ENCODE data around the gene HOMER3. TPM values are rescaled to one million over a fixed set of nuclear protein-coding genes. Genes with fewer than 3 reads are reported as not detected.
A peak's percentile ranks its signal among the peaks of the same experiment; 100 is the strongest.

The HOMER3 gene
- total RNA-seq, 1 donor from 2014 or later = 9.9 TPM

DNA sequence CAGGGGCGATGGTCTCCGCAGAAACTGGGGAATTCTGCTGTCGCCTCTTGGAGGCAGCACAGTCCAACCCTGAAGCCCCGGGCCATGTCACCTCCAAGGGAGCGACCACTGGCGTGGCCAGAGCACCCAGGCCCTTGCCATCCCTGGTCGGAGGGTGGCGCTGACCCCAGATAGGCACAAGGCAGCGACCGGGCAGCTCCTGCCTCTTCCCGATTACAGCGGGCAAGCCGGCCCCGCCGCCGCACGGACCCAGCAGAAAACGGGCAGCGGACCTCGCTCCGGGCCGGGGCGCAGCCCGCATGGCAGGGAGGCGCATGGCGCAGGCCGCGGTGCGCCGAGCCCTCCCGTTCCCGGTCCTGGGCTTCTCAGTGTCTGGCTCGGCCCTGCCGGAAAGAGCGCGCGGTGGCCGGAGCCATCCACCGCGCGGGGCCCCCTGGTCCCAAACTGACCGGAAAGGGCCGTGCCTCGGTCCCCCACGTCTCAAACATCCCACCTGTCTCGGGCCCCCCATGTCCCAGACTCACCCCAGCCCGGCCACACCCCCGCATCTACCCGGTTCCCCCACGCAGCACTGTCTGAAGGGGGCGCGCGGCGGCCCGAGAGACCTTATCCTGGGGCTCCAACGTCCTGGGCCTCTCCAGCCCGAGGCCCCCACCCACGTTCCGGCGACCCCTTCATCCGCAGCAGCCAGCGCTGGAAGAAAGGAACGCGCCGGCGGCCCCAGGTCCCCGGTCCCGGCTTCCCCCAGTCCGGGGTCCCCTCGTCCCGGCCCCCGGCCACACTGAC is 45.8 kb downstream of the HOMER3 start:
- DNase-seq (peak; percentile 62), ATAC-seq (ENCODE audit: poor library complexity) (peak; percentile 45)
- intact Hi-C loops (cut with DNase I) = no loop called here

DNA sequence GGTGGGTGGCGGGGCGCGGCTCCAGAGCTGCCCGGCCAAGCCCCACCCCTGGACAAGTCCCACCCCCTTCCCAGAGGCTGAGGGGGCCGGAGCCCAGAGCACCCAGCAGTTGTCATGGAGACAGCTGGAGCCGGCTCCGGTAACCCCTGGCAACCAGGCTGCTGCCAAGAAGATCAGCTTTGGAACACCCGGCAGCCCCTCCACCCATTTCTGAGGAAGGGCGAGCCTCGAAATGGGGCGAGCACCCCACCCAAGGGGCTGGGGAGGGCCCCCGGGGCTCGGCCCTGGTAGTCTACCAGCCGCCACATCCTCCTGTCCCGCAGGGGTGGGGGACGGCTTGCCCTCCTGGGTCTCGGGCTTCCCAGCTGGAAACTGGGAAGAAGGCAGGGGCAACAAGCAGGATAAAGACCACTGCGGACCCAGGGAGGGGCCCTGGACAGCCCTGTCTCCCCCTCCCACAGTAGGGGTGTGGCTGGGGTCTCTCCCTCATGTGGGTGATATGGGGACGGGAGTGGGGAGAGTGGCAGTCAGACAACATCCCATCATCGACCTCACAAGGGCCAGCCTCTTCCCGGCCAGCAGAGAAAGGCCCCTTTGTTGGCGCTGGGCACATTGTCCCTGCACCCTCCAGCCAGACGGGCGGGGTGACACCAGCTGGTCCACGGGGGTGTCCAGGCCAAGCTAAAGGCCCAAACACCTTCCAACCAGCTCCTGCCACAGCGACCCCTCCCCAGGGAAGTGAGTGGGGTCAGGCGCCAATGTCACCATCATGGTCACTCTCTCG is 46.6 kb downstream of the HOMER3 start:
- intact Hi-C loops (cut with DNase I) = no loop called here
- DNase-seq = peak; percentile 49
- peak; percentile 18 for ATAC-seq (ENCODE audit: poor library complexity)

DNA sequence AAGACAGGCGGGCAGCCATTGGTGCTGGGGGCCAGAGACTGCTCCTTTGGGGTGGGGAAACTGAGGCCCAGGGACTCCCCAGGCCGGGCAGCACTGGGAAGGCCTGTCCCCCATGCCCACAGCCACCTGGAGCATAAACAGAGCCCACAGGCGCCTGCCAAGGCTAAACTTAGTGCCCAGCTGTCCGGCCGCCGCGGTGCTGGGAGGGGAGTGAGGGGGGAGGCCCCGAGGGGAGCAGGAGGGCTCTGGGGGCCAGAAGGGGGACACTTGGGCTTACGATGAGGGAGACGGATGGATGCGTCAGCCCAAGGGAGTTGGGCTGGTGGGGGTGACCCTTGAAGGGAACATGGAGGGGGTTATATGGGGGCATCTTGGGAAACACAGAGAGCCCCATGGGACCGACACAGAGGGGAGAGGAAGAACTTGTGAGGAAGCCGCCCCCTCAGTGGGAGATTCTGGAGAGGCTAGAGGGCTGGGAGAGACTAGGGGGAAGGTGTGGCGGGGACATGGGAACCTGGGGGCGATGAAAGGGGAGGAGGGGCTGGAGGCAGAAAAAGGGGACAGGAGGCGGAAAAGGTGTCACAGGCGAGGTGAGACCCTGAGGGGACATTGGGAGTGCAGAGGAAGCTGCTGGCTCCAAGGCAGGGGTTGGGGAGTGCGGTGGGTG is 47.3 kb downstream of the HOMER3 start:
- no peak for ATAC-seq (ENCODE audit: poor library complexity)
- no peak for DNase-seq
- intact Hi-C loops (cut with DNase I) = no loop called here

DNA sequence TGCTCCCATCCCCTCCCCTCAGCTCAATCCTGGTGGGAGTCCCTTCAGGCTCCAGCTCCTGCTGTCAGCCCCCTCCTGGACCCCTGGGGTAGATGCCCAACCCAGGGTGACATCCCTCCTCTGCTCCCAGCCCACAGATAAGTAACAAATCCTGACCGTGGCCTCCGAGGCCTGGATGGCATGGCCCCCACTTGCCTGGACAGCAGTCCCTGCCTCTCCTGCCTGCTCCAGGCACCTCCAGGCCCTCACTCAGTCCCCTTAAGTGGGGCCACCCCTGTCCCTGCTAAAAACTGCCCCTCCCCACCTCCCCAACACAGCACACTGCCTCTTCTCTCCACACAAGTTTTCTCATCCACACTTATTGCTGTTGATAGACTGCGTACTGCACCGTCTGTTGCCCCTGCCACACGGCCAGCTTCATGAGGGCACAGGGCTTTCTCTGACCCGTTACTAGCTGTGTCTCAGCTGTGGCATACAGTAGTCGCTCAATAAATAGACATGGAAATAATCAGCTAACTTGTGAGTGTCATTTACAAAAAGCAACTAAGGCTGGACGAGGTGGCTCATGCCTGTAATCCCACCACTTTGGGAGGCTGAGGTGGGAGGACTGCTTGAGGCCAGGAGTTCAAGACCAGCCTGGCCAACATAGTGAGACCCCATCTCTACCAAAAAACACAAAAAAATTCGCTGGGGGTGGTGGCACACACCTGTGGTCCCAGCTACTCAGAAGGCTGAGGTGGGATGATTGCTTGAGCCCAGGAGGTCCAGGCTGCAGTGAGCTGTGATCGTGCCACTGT is 50.9 kb downstream of the HOMER3 start:
- ATAC-seq (ENCODE audit: poor library complexity) = no peak
- no peak for DNase-seq
- intact Hi-C loops (cut with DNase I) = no loop called here

DNA sequence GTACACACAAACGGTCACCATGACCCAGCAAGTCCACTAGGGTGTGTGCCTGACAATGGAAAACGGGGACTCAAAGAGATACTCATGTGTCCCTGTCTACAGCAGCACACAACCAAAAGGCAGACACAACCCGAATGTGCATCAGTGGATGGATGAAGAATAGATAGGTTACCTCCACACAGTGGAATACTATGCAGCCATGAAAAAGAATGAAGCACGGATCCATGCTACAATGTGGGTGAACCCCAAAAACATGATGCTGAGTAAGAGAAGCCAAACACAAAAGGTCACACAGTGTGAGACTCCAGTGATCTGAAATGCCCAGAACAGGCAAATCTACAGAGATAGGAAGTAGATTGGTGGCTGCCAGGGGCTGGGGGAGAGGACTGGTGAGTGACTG is 54.0 kb downstream of the HOMER3 start:
- intact Hi-C loops (cut with DNase I) = no loop called here
- no peak for DNase-seq
- no peak for ATAC-seq (ENCODE audit: poor library complexity)

DNA sequence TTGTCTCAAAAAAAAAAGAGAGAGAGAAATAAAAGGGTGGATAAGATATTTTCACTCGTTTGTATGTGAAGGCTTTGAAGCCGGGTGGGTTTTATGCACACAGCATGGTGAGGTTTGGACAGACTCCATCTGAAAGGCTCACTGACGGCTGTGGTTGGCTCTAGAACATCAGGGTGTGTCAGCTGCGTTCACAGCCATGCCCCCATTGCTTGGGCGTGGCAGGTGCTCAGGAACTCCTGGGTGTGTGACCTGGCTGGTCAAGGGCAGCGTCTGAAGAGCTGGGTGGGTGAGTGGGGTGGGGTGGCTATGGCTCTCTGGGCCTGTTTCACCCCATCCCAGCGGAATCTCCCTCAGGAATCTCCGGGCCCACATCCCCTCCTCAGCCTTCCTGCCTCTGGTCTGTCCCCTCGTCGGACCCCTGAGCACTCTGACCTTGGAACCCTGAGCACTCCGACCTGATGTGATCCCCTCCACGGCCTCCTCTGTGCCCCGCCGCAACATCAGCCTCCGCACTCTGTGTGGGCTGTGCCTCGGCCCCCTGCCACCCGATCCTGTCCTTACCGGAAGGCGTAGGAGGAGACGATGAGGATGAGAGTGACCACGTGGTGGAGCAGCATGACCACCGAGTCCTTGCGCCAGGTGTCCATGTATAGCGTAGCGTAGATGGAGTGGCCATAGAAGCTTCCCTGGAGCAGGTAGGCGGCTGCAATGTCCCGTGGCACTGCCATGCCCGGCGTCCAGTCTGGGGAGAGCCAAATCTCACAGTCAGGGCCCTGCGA is 57.3 kb downstream of the HOMER3 start:
- ATAC-seq (ENCODE audit: poor library complexity) (no peak), DNase-seq (no peak)
- intact Hi-C loops (cut with DNase I) = no loop called here

DNA sequence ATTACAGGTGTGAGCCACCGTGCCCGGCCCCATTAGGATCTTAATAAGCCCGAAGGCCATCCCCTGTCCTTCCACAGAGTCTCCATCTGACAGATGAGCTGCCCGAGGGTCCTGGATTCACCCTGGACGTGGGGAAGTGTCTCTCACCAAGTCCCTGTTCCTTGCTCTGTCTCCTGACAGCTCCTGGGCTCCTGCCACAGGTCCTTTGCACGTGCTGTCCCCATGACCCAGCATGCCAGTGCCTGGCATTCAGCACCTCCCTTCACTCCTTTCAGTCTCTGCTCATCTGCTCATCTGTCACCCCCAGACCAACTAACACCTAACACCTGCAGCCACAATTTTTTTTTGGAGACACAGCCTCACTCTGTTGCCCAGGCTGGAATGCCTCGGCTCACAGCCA is 59.5 kb downstream of the HOMER3 start:
- intact Hi-C loops (cut with DNase I) = no loop called here
- ATAC-seq (ENCODE audit: poor library complexity) (no peak), DNase-seq (no peak)

DNA sequence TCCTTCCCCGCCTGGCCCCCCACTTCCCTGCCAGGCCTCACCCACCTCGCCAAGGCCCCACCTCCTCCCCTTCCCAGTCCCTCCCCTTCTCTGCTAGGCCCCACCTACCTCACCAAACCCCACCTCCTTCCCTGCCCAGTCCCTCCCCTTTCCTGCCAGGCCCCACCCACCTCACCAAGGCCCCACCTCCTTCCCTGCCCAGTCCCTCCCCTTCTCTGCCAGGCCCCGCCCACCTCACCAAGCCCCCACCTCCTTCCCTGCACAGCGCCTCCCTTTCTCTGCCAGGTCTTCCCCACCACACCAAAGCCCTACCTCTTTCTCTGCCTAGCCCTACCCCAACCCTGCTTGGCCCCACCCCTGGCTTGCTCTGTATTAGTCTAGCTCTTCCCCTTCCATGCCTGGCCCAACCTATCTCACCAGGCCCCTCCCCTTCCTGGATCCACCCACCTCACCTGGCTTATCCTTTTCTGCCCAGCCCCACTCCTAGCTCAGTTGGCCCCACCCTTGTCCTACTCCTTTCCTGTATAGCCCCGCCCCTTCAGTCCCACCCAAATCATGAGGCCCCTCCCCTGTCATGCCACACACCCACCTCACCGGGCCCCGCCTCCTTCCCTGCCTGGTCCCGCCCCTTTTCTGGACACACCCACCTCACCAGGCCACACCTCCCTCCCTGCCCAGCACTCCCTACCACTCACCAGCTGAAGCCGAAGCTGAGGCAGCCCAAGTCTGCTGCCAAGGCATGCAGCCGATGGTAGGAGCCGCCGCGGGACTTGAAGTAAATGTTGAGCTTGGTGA is 61.2 kb downstream of the HOMER3 start:
- DNase-seq (no peak), ATAC-seq (ENCODE audit: poor library complexity) (peak; percentile 30)
- intact Hi-C loops (cut with DNase I) = no loop called here

Other genes starting within 250 kb of the HOMER3 start
- not detected for gene COMP, start 149.9 kb downstream of the HOMER3 start, total RNA-seq
- 34.2 TPM for gene UPF1, start 109.3 kb downstream of the HOMER3 start, total RNA-seq
- 0.24 TPM for gene CERS1, start 45.1 kb downstream of the HOMER3 start, total RNA-seq
- 121 TPM for gene COPE, start 21.8 kb downstream of the HOMER3 start, total RNA-seq
- gene DDX49, start 21.5 kb downstream of the HOMER3 start, total RNA-seq = 19.2 TPM
- 58.8 TPM for gene SUGP2, start 92.3 kb upstream of the HOMER3 start, total RNA-seq
- gene ARMC6, start 92.4 kb upstream of the HOMER3 start, total RNA-seq = 15.1 TPM
- 27.2 TPM for gene SLC25A42, start 122.8 kb upstream of the HOMER3 start, total RNA-seq
- 23.0 TPM for gene TMEM161A, start 197.3 kb upstream of the HOMER3 start, total RNA-seq
- 0.83 TPM for gene MEF2B, start 229.0 kb upstream of the HOMER3 start, total RNA-seq

Measured in Right ventricle myocardium superior (tissue), 1 donor.